Testis (tissue), 2 donors: Measurements from ENCODE around the gene ADORA1.

Source experiments
- POLR2A ChIP-seq: fragments of 450-650 bp; IDR thresholded peaks from one replicate; pipeline ENCODE4 v1.6.1; 2017; ENCODE audit warnings: antibody characterized with exemption, mild to moderate bottlenecking, moderate library complexity
- TF ChIP-seq, protein P1 (sequence below), 3 experiments: fragments of 450-650 bp in 2 of 3; fragments of 200-600 bp in 1 of 3; sonication (generic) in 1 of 3; IDR thresholded peaks; one replicate each; pipeline ENCODE4 v1.5.1; 2016 to 2019; ENCODE audit warnings: antibody characterized with exemption in 3 of 3, mild to moderate bottlenecking in 2 of 3, moderate library complexity in 1 of 3

GRCh38 chr1:203147376-203147775, 19.9 kb downstream of the ADORA1 start:
- TF ChIP-seq POLR2A, result no peak
- TF ChIP-seq, protein P1, sequence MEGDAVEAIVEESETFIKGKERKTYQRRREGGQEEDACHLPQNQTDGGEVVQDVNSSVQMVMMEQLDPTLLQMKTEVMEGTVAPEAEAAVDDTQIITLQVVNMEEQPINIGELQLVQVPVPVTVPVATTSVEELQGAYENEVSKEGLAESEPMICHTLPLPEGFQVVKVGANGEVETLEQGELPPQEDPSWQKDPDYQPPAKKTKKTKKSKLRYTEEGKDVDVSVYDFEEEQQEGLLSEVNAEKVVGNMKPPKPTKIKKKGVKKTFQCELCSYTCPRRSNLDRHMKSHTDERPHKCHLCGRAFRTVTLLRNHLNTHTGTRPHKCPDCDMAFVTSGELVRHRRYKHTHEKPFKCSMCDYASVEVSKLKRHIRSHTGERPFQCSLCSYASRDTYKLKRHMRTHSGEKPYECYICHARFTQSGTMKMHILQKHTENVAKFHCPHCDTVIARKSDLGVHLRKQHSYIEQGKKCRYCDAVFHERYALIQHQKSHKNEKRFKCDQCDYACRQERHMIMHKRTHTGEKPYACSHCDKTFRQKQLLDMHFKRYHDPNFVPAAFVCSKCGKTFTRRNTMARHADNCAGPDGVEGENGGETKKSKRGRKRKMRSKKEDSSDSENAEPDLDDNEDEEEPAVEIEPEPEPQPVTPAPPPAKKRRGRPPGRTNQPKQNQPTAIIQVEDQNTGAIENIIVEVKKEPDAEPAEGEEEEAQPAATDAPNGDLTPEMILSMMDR (IDR thresholded peaks at IDR 0.05), result no peak
